HG03159 (cell line): ENCODE measurements around the gene PON3.

ENCODE experiments used
- ATAC-seq: cut with Tn5 transposase; IDR thresholded peaks from one replicate; pipeline ENCODE4 v1.9.1; 2021; ENCODE audit warnings: mild to moderate bottlenecking, moderate library complexity; ENCODE audit not compliant: unreplicated experiment

Gene PON3

GRCh38 chr7:95396136-95397032 is at the start of gene PON3:
PON3 (minus strand) TSS chr7:95396375; CDS start chr7:95396350, 25 bp downstream.
- ATAC-seq: no peak

GRCh38 chr7:95444796-95445195 is 48.6 kb upstream of the PON3 start:
- no peak for ATAC-seq

GRCh38 chr7:95441042-95441823 is 45.1 kb upstream of the PON3 start:
- no peak for ATAC-seq

- no peak for ATAC-seq
Measured at GRCh38 chr7:95440394-95441038, 44.3 kb upstream of the PON3 start.

- no peak for ATAC-seq
Measured at GRCh38 chr7:95436407-95436806, 40.2 kb upstream of the PON3 start.

- peak; percentile 7 for ATAC-seq
Measured at GRCh38 chr7:95435422-95435780, 39.2 kb upstream of the PON3 start.

GRCh38 chr7:95434557-95435421 is 38.6 kb upstream of the PON3 start, which contains the start of gene PON2:
PON2 (minus strand) TSS chr7:95435028; CDS start chr7:95434951, 77 bp downstream.
- peak; percentile 92 for ATAC-seq

- ATAC-seq: no peak
Measured at GRCh38 chr7:95433952-95434556, 37.9 kb upstream of the PON3 start.

- ATAC-seq: no peak
Measured at GRCh38 chr7:95433129-95433528, 37.0 kb upstream of the PON3 start.

GRCh38 chr7:95432606-95433005 is 36.4 kb upstream of the PON3 start:
- ATAC-seq: no peak

- ATAC-seq: no peak
Measured at GRCh38 chr7:95430864-95431263, 34.7 kb upstream of the PON3 start.

GRCh38 chr7:95429241-95429990 is 33.2 kb upstream of the PON3 start:
- no peak for ATAC-seq

- no peak for ATAC-seq
Measured at GRCh38 chr7:95427914-95428516, 31.8 kb upstream of the PON3 start.

- ATAC-seq: no peak
Measured at GRCh38 chr7:95427166-95427565, 31.0 kb upstream of the PON3 start.

- ATAC-seq: no peak
Measured at GRCh38 chr7:95425694-95426093, 29.5 kb upstream of the PON3 start.

GRCh38 chr7:95424716-95425115 is 28.5 kb upstream of the PON3 start:
- no peak for ATAC-seq

- ATAC-seq: no peak
Measured at GRCh38 chr7:95421847-95422444, 25.8 kb upstream of the PON3 start.

GRCh38 chr7:95421000-95421846 is 25.0 kb upstream of the PON3 start:
- ATAC-seq: no peak
